A673 (cell line): ENCODE measurements around the gene CDK5RAP1. TPM values are rescaled to one million over a fixed set of nuclear protein-coding genes. Genes with fewer than 3 reads are reported as not detected.

Experiments used
- BruUV-seq: library from RNA; stranded (reverse); fragments of 400-500 nt; replicated peaks from 2 replicates; lab custom pipeline; 2021; lab: Mats Ljungman, UMichigan
- CTCF ChIA-PET: fragments of 300-600 bp; sonication (Branson Sonifier 250); formaldehyde crosslinking; loops from one replicate; lab custom pipeline; 2022; ENCODE audit warnings: antibody characterized with exemption; lab: Charles Lee
- POLR2A ChIA-PET: fragments of 300-600 bp; sonication (Branson Sonifier 250); formaldehyde crosslinking; loops from one replicate; lab custom pipeline; 2022; ENCODE audit warnings: antibody characterized with exemption; ENCODE audit not compliant: low non-redundant PET; lab: Charles Lee
- DNase-seq: peaks from one replicate; pipeline ENCODE4 v3.0.0-alpha.2; 2015; ENCODE audit warnings: low spot score
- H3K27ac ChIP-seq: fragments of 200-600 bp; sonication (generic); 2 replicates; pipeline ENCODE4 v1.5.1; 2016; ENCODE audit warnings: mixed run types, low read depth, mild to moderate bottlenecking, mixed read lengths, antibody characterized with exemption, low read length; ENCODE audit not compliant: poor library complexity, severe bottlenecking
- H3K27me3 ChIP-seq: fragments of 200-600 bp; sonication (generic); replicated peaks from 2 replicates; pipeline ENCODE4 v1.6.1; 2017; ENCODE audit warnings: mixed run types, low read depth, mild to moderate bottlenecking, mixed read lengths, antibody characterized with exemption, low read length; ENCODE audit not compliant: insufficient read depth, poor library complexity
- H3K36me3 ChIP-seq: fragments of 200-600 bp; sonication (generic); 2 replicates; pipeline ENCODE4 v1.6.1; 2016; ENCODE audit warnings: mixed run types, mild to moderate bottlenecking, mixed read lengths, antibody characterized with exemption, low read length; ENCODE audit not compliant: insufficient read depth, poor library complexity, severe bottlenecking
- H3K4me1 ChIP-seq: fragments of 200-600 bp; sonication (generic); 2 replicates; pipeline ENCODE4 v1.6.1; 2017; ENCODE audit warnings: mixed run types, mild to moderate bottlenecking, mixed read lengths, antibody characterized with exemption, low read length; ENCODE audit not compliant: insufficient read depth, poor library complexity, severe bottlenecking
- H3K4me3 ChIP-seq: fragments of 200-600 bp; sonication (generic); 2 replicates; pipeline ENCODE4 v1.5.1; 2016; ENCODE audit warnings: low read depth, mixed run types, mild to moderate bottlenecking, mixed read lengths, low read length; ENCODE audit not compliant: poor library complexity, severe bottlenecking
- H3K9me3 ChIP-seq: fragments of 200-600 bp; sonication (generic); 2 replicates; pipeline ENCODE4 v1.6.1; 2016; ENCODE audit warnings: mixed run types, low read depth, mild to moderate bottlenecking, mixed read lengths, antibody characterized with exemption, low read length; ENCODE audit not compliant: poor library complexity, severe bottlenecking
- EZH2 ChIP-seq: fragments of 200-600 bp; sonication (generic); IDR thresholded peaks from 2 replicates; pipeline ENCODE4 v1.6.1; 2017; ENCODE audit warnings: borderline replicate concordance, low read depth, mild to moderate bottlenecking, mixed read lengths, antibody characterized with exemption, low read length; ENCODE audit not compliant: poor library complexity, severe bottlenecking
- intact Hi-C: fragments of 100-400 bp; cut with micrococcal nuclease; formaldehyde crosslinking; loops from one replicate; pipeline ENCODE4 v1.10.0; 2022; ENCODE audit not compliant: unreplicated experiment
- total RNA-seq: library from RNA; stranded (reverse); gene quantifications from 2 replicates; pipeline ENCODE4 v1.2.3, GENCODE V29; 2021
- TF ChIP-seq, protein P1 (sequence below): fragments of 300-800, 200-600 bp; sonication (generic); conservative IDR thresholded peaks from 2 replicates; pipeline ENCODE4 v1.5.1; 2017; ENCODE audit warnings: low read depth, mild to moderate bottlenecking, antibody characterized with exemption, low read length, moderate library complexity, mixed read lengths

Gene CDK5RAP1
- total RNA-seq, 1 experiment from 2014 or later, result 52.7 TPM

DNA sequence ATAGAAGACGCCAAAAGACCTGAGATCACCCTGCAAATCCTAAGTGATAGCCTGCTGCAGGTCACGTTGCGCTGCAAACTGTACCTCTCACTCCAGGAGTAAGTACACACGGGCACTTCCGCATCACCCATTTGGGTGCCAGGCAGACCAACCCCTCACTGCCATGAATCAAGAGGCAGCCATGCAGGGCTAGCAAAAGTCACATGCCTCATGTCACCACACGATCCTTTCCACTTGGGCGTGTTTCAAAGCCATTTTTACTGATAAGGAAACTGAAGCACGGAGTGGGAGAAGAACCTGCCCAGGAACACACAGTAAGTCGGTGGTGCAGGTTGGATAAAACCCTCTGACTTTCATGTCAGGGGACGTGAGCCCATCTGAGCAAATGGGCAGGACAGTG, 81.3 kb downstream of the CDK5RAP1 start:
- no peak for DNase-seq
- Histone ChIP-seq H3K4me1 (no peaks in the 10 kb centered on the region), H3K27me3 (peaks cover 11% of the 10 kb centered on the region), H3K36me3 (no peaks in the 10 kb centered on the region), H3K4me3 (no peak overlapping the region), H3K27ac (no peak overlapping the region), H3K9me3 (no peaks in the 10 kb centered on the region)
- intact Hi-C loops, result no loop called here
- ChIA-PET CTCF (no interaction called here), POLR2A (no interaction called here)
- TF ChIP-seq, protein P1, sequence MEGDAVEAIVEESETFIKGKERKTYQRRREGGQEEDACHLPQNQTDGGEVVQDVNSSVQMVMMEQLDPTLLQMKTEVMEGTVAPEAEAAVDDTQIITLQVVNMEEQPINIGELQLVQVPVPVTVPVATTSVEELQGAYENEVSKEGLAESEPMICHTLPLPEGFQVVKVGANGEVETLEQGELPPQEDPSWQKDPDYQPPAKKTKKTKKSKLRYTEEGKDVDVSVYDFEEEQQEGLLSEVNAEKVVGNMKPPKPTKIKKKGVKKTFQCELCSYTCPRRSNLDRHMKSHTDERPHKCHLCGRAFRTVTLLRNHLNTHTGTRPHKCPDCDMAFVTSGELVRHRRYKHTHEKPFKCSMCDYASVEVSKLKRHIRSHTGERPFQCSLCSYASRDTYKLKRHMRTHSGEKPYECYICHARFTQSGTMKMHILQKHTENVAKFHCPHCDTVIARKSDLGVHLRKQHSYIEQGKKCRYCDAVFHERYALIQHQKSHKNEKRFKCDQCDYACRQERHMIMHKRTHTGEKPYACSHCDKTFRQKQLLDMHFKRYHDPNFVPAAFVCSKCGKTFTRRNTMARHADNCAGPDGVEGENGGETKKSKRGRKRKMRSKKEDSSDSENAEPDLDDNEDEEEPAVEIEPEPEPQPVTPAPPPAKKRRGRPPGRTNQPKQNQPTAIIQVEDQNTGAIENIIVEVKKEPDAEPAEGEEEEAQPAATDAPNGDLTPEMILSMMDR, result no peak
- no peak for TF ChIP-seq EZH2
- BruUV-seq, result no TSS peak

DNA sequence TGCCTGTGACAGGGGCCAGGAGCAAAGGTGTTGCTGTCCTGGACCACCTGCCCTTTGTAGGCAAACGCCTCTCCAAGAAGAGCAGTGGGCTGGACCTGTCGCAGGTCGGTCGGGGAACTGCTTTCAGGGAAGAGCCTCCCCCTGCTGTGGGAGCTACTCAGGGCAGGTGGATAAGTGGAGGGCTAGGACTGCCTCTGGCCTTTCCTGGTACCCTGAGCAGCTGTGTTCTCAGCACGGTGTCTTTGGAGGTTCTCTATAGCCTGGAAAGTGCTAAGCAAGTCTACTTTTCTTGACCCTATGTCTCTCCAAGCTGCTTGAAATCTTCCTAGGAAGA, 83.3 kb downstream of the CDK5RAP1 start:
- intact Hi-C loops, result no loop called here
- ChIA-PET CTCF (no interaction called here), POLR2A (no interaction called here)
- H3K36me3 ChIP-seq, result no peaks in the 10 kb centered on the region
- no peak overlapping the region for H3K4me3 ChIP-seq
- no peak for TF ChIP-seq EZH2
- TF ChIP-seq, protein P1, result no peak
- no peak for DNase-seq
- no peaks in the 10 kb centered on the region for H3K4me1 ChIP-seq
- H3K27ac ChIP-seq, result no peak overlapping the region
- H3K9me3 ChIP-seq, result no peaks in the 10 kb centered on the region
- H3K27me3 ChIP-seq, result peaks cover 11% of the 10 kb centered on the region
- BruUV-seq, result no TSS peak

DNA sequence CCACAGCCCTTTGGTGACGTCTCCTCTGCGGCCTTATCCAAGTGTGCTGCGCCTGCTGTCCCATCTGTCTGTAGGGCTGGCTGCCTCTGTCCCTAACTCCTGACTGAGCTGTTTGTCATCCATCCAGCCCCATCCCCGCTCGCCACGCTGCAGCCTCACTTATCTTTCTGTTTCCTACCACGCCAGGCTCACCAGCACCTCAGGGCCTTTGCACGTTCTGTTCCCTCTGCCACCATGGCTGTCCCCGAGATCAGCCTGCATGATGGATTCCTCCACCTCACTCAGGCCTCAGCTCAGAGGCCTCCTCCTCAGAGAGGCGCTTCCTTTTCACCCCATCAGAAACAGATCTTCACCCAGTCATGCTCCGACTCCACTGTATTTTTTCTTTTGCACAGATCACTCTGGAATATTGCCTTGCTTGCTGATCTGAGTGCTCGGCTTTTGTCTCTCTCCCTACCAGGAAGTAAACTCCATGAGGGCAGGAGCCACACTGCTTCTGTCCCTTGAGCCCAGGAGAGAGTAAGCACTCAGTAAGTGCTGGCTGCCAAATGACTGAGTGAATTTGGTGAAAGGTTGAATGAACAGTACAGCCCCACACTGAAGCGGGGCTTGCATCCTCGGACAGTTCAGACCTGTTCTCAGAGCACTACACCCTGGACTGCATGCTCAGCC, 83.8 kb downstream of the CDK5RAP1 start:
- DNase-seq, result no peak
- Histone ChIP-seq H3K9me3 (no peaks in the 10 kb centered on the region), H3K27me3 (peaks cover 11% of the 10 kb centered on the region), H3K4me3 (no peak overlapping the region), H3K27ac (no peak overlapping the region), H3K36me3 (no peaks in the 10 kb centered on the region), H3K4me1 (no peaks in the 10 kb centered on the region)
- intact Hi-C loops, result no loop called here
- POLR2A ChIA-PET, result no interaction called here
- no TSS peak for BruUV-seq
- no peak for TF ChIP-seq EZH2
- TF ChIP-seq, protein P1, result no peak
- CTCF ChIA-PET, result no interaction called here
